MCF 10A (cell line): ENCODE data around the gene ZNF570. TPM values are rescaled to one million over a fixed set of nuclear protein-coding genes. Genes with fewer than 3 reads are reported as not detected.

Source experiments
- BruUV-seq: library from RNA; stranded (reverse); fragments of 400-500 nt; replicated peaks from 2 replicates; lab custom pipeline; 2021; lab: Mats Ljungman, UMichigan
- CTCF ChIA-PET: fragments of 300-600 bp; sonication (Branson Sonifier 250); formaldehyde crosslinking; extraction: SDS; loops from one replicate; lab custom pipeline; 2021; ENCODE audit warnings: antibody characterized with exemption, inconsistent platforms; lab: Yijun Ruan, JAX
- POLR2A ChIA-PET: fragments of 300-600, 350-650 bp; sonication (Branson Sonifier 250); formaldehyde crosslinking; extraction: SDS; loops from one replicate; lab custom pipeline; 2020; ENCODE audit warnings: antibody characterized with exemption, inconsistent platforms; lab: Yijun Ruan, JAX
- DNase-seq: peaks from one replicate; pipeline ENCODE4 v3.0.0-alpha.2; 2018; ENCODE audit not compliant: unreplicated experiment
- H3K27ac Mint-ChIP-seq: one replicate; pipeline ENCODE4 v1.8.0; 2022; ENCODE audit warnings: mild to moderate bottlenecking, low read depth, mixed read lengths; ENCODE audit not compliant: unreplicated experiment
- H3K27me3 Mint-ChIP-seq: one replicate; pipeline ENCODE4 v1.8.0; 2022; ENCODE audit warnings: mixed read lengths; ENCODE audit not compliant: insufficient read depth, unreplicated experiment
- H3K36me3 Mint-ChIP-seq: one replicate; pipeline ENCODE4 v1.8.0; 2022; ENCODE audit warnings: mild to moderate bottlenecking, moderate library complexity, mixed read lengths; ENCODE audit not compliant: insufficient read depth, unreplicated experiment
- H3K4me1 Mint-ChIP-seq: one replicate; pipeline ENCODE4 v1.8.0; 2022; ENCODE audit warnings: mixed read lengths; ENCODE audit not compliant: insufficient read depth, unreplicated experiment
- H3K4me3 Mint-ChIP-seq: one replicate; pipeline ENCODE4 v1.8.0; 2022; ENCODE audit warnings: mild to moderate bottlenecking, moderate library complexity, mixed read lengths; ENCODE audit not compliant: unreplicated experiment
- H3K9me3 Mint-ChIP-seq: one replicate; pipeline ENCODE4 v1.8.0; 2022; ENCODE audit warnings: mixed read lengths; ENCODE audit not compliant: unreplicated experiment
- CTCF ChIP-seq: fragments of 200-600 bp; IDR thresholded peaks from one replicate; pipeline ENCODE4 v1.8.0; 2022; ENCODE audit warnings: antibody characterized with exemption, mild to moderate bottlenecking; ENCODE audit not compliant: unreplicated experiment
- intact Hi-C: fragments of 100-400 bp; cut with micrococcal nuclease; formaldehyde crosslinking; loops from 2 replicates; pipeline ENCODE4 v1.14.1; 2022
- total RNA-seq: library from RNA; stranded (reverse); gene quantifications from 2 replicates; pipeline ENCODE4 v1.2.3, GENCODE V29; 2022

Gene ZNF570
- total RNA-seq, 1 experiment from 2014 or later, result 0.96 TPM

GRCh38 chr19:37466798-37467607 lies 2.2 kb upstream of the ZNF570 start, which contains the start of gene ZNF569:
Gene ZNF569, minus strand, starts transcription at chr19:37467444. Its CDS starts 22,523 bp downstream, at chr19:37444921.
- Mint-ChIP-seq H3K9me3 (peaks cover 16% of the 10 kb centered on the region), H3K36me3 (no peaks in the 10 kb centered on the region), H3K27me3 (no peaks in the 10 kb centered on the region), H3K4me3 (peak within 1 kb of the TSS; percentile 91), H3K27ac (peak within 1 kb of the TSS; percentile 72), H3K4me1 (no peaks in the 10 kb centered on the region)
- POLR2A ChIA-PET, result interaction anchor here (0.7 to 4.5 kb wide), 6 partner anchors 96 to 616 kb away, joined by 3 to 42 read pairs (median 4); partner anchors contain the start of genes ZNF345, ZNF527, ZNF540 and ZNF571
- DNase-seq, result peak; percentile 84
- no TSS peak for BruUV-seq
- CTCF ChIA-PET, result no interaction called here
- intact Hi-C loops, result loop anchor here (1.0 to 5.0 kb wide), 2 partner anchors 128 to 250 kb away; partner anchors contain the start of gene ZNF383
- TF ChIP-seq CTCF, result no peak

GRCh38 chr19:37467608-37468090 lies 1.5 kb upstream of the ZNF570 start:
- Mint-ChIP-seq H3K27ac (peak overlapping the region; percentile 72), H3K9me3 (peaks cover 16% of the 10 kb centered on the region), H3K4me1 (no peaks in the 10 kb centered on the region), H3K4me3 (peak overlapping the region; percentile 91), H3K36me3 (no peaks in the 10 kb centered on the region), H3K27me3 (no peaks in the 10 kb centered on the region)
- ChIA-PET POLR2A (interaction anchor here (0.7 to 4.5 kb wide), 5 partner anchors 97 to 617 kb away, joined by 3 to 42 read pairs (median 4); partner anchors contain the start of genes ZNF345, ZNF527, ZNF540 and ZNF571), CTCF (no interaction called here)
- BruUV-seq, result no TSS peak
- intact Hi-C loops, result loop anchor here (1.0 to 5.0 kb wide), 2 partner anchors 128 to 250 kb away; partner anchors contain the start of gene ZNF383
- no peak for DNase-seq
- TF ChIP-seq CTCF, result no peak

GRCh38 chr19:37470216-37470615 lies 1.1 kb downstream of the ZNF570 start:
- Mint-ChIP-seq H3K4me1 (no peaks in the 10 kb centered on the region), H3K27me3 (no peaks in the 10 kb centered on the region), H3K4me3 (peak overlapping the region; percentile 79), H3K9me3 (peaks cover 8% of the 10 kb centered on the region), H3K36me3 (no peaks in the 10 kb centered on the region), H3K27ac (no peak overlapping the region)
- TF ChIP-seq CTCF, result no peak
- no TSS peak for BruUV-seq
- CTCF ChIA-PET, result interaction anchor here (0.6 kb wide), 1 partner anchor 183 kb away, joined by 4 read pairs; no protein-coding TSS in a partner anchor
- DNase-seq, result no peak
- intact Hi-C loops, result no loop called here
- POLR2A ChIA-PET, result no interaction called here

- no peak overlapping the region for H3K27ac Mint-ChIP-seq
- H3K4me3 Mint-ChIP-seq, result no peak overlapping the region
- TF ChIP-seq CTCF, result no peak
- DNase-seq, result no peak
- no peaks in the 10 kb centered on the region for H3K4me1 Mint-ChIP-seq
- BruUV-seq, result no TSS peak
- intact Hi-C loops, result no loop called here
- POLR2A ChIA-PET, result no interaction called here
- peaks cover 18% of the 10 kb centered on the region for H3K9me3 Mint-ChIP-seq
- H3K36me3 Mint-ChIP-seq, result peaks cover 18% of the 10 kb centered on the region
- no peaks in the 10 kb centered on the region for H3K27me3 Mint-ChIP-seq
- CTCF ChIA-PET, result no interaction called here
These were observed 3.0 kb downstream of the ZNF570 start for GRCh38 chr19:37472165-37472564.
